Esophagus squamous epithelium (tissue), 5 donors: ENCODE data around the gene SOCS3. TPM values are rescaled to one million over a fixed set of nuclear protein-coding genes. Genes with fewer than 3 reads are reported as not detected.

ENCODE experiments used
- DNase-seq: peaks from one replicate; lab custom pipeline; 2025; lab: John Stamatoyannopoulos, UW
- H3K27ac ChIP-seq, 4 donors: fragments of 200-600 bp; sonication (generic); one replicate each; pipeline ENCODE4 v1.5.1; 2016 to 2019; ENCODE audit warnings: mild to moderate bottlenecking in 1 of 4
- H3K27me3 ChIP-seq, 4 donors: fragments of 200-600 bp; sonication (generic); 1 replicate in 3 of 4; 2 replicates in 1 of 4; pipeline versions ENCODE4 v1.5.1 to v1.6.0; 2017 to 2021; ENCODE audit warnings: antibody characterized with exemption in 1 of 4
- H3K36me3 ChIP-seq, 3 donors: fragments of 200-600 bp; sonication (generic); one replicate each; pipeline ENCODE4 v1.5.1; 2016 to 2019
- H3K4me1 ChIP-seq, 3 donors: fragments of 200-600 bp; sonication (generic); one replicate each; pipeline ENCODE4 v1.5.1; 2017 to 2019
- H3K4me3 ChIP-seq, 4 donors: fragments of 200-600 bp; sonication (generic); 1 replicate in 3 of 4; 2 replicates in 1 of 4; pipeline ENCODE4 v1.5.1; 2016 to 2019; ENCODE audit warnings: mild to moderate bottlenecking in 2 of 4, moderate library complexity in 1 of 4
- H3K9me3 ChIP-seq, 3 donors: fragments of 200-600 bp; sonication (generic); one replicate each; pipeline ENCODE4 v1.5.1; 2016 to 2019
- POLR2A ChIP-seq, 4 donors: fragments of 450-650 bp; IDR thresholded peaks; one replicate each; pipeline ENCODE4 v1.6.1; 2017; ENCODE audit warnings: antibody characterized with exemption in 4 of 4, mild to moderate bottlenecking in 4 of 4, moderate library complexity in 3 of 4
- WGBS, 2 donors: methylation state at CpG; one replicate each; pipeline ENCODE4 v1.1.5; 2018; 5-methylcytosine and 5-hydroxymethylcytosine counted together
- intact Hi-C: fragments of 100-400 bp; cut with DNase I; formaldehyde crosslinking; loops from one replicate; pipeline ENCODE4 v1.15.0; 2022
- total RNA-seq, 4 donors: library from RNA; depleted of rRNA; stranded (reverse); fragments of >200 nt; gene quantifications; one replicate each; pipeline ENCODE4 v1.1.0, GENCODE V29; 2016
- TF ChIP-seq, protein P1 (sequence below), 6 experiments: fragments of 450-650 bp in 4 of 6; fragments of 200-600 bp in 2 of 6; sonication (generic) in 2 of 6; IDR thresholded peaks; one replicate each; pipeline ENCODE4 v1.5.1; 2016 to 2019; ENCODE audit warnings: antibody characterized with exemption in 6 of 6, mild to moderate bottlenecking in 4 of 6, moderate library complexity in 4 of 6
- donor health status: DM: yes; HTN: yes; CAD: no.

Gene SOCS3
- total RNA-seq, 4 donors from 2014 or later: 6.3 to 23.1 (median 17.1) TPM

DNA sequence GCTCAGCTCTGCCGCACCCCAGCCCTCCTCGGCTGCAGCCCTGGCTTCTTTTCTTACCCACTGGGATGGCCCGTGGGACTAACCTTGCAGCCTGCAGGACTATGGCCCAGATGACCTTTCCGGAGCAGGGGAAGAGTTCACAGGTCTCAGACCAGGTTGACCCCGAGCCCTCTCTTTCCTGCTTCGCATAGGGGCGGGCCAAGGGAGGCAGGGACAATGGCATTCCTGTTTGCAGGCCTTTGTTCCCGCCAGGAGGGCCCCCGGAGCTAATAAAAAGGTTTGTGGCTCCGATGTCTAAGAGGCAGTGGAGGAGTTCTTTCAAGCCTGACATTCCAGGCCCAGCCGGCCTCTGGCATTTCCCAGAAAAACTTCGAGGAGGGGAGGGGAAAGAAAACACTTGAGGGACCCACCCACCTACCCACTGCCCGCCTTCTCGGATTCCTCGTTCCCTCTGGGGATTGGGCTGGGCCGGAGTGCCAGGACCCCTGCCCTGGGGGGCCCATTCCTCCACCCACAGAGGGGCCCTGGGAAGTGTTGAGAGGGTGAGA, 5.8 kb upstream of the SOCS3 start:
- TF ChIP-seq, protein P1, sequence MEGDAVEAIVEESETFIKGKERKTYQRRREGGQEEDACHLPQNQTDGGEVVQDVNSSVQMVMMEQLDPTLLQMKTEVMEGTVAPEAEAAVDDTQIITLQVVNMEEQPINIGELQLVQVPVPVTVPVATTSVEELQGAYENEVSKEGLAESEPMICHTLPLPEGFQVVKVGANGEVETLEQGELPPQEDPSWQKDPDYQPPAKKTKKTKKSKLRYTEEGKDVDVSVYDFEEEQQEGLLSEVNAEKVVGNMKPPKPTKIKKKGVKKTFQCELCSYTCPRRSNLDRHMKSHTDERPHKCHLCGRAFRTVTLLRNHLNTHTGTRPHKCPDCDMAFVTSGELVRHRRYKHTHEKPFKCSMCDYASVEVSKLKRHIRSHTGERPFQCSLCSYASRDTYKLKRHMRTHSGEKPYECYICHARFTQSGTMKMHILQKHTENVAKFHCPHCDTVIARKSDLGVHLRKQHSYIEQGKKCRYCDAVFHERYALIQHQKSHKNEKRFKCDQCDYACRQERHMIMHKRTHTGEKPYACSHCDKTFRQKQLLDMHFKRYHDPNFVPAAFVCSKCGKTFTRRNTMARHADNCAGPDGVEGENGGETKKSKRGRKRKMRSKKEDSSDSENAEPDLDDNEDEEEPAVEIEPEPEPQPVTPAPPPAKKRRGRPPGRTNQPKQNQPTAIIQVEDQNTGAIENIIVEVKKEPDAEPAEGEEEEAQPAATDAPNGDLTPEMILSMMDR (IDR thresholded peaks at IDR 0.05): no peak
- TF ChIP-seq POLR2A (IDR thresholded peaks at IDR 0.05): no peak
- Histone ChIP-seq H3K27me3 (peaks cover 0 to 51% (median 0%) of the 10 kb centered on the region in 4 donors), H3K27ac (peak overlapping the region; percentile 36 to 84 (median 70)), H3K4me3 (no peak overlapping the region), H3K4me1 (peaks cover 9 to 29% (median 23%) of the 10 kb centered on the region in 3 donors), H3K36me3 (no peaks in the 10 kb centered on the region), H3K9me3 (no peaks in the 10 kb centered on the region)
- WGBS, 2 donors: 82 to 90% methylated on average over 7 to 13 of the region's 16 CpGs
- intact Hi-C loops: no loop called here
- no peak for DNase-seq

- intact Hi-C loops: loop anchor here (5.0 kb wide), 1 partner anchor 53 kb away; no protein-coding TSS in a partner anchor
- DNase-seq: no peak
These were observed 4.8 kb upstream of the SOCS3 start for GRCh38 chr17:78364436-78365281.

GRCh38 chr17:78362671-78363070, 2.8 kb upstream of the SOCS3 start:
- H3K4me1 ChIP-seq: peaks cover 21 to 56% (median 37%) of the 10 kb centered on the region in 3 donors
- no peak overlapping the region for H3K4me3 ChIP-seq
- no peaks in the 10 kb centered on the region for H3K9me3 ChIP-seq
- peaks cover 0 to 68% (median 0%) of the 10 kb centered on the region in 4 donors for H3K27me3 ChIP-seq
- TF ChIP-seq, protein P1 (IDR thresholded peaks at IDR 0.05): no peak
- TF ChIP-seq POLR2A (IDR thresholded peaks at IDR 0.05): no peak
- H3K27ac ChIP-seq: no peak overlapping the region
- intact Hi-C loops: loop anchor here (5.0 kb wide), 1 partner anchor 55 kb away; no protein-coding TSS in a partner anchor
- DNase-seq: no peak
- peaks cover 3 to 7% (median 6%) of the 10 kb centered on the region in 3 donors for H3K36me3 ChIP-seq
- WGBS, 2 donors: 84% methylated on average over 5 of the region's 7 CpGs

More at GRCh38 chr17:78364436-78365281, 4.8 kb upstream of the SOCS3 start:
- Histone ChIP-seq H3K27me3 (peaks cover 0 to 53% (median 0%) of the 10 kb centered on the region in 4 donors), H3K27ac (peak overlapping the region in 2 of 4 donors; percentile 72 to 84), H3K4me1 (peaks cover 9 to 36% (median 26%) of the 10 kb centered on the region in 3 donors), H3K4me3 (no peak overlapping the region), H3K36me3 (no peaks in the 10 kb centered on the region), H3K9me3 (no peaks in the 10 kb centered on the region)
- WGBS, 2 donors: 62 to 89% methylated on average over 18 to 19 of the region's 26 CpGs
- TF ChIP-seq POLR2A (IDR thresholded peaks at IDR 0.05): no peak
- TF ChIP-seq, protein P1 (IDR thresholded peaks at IDR 0.05): no peak

DNA sequence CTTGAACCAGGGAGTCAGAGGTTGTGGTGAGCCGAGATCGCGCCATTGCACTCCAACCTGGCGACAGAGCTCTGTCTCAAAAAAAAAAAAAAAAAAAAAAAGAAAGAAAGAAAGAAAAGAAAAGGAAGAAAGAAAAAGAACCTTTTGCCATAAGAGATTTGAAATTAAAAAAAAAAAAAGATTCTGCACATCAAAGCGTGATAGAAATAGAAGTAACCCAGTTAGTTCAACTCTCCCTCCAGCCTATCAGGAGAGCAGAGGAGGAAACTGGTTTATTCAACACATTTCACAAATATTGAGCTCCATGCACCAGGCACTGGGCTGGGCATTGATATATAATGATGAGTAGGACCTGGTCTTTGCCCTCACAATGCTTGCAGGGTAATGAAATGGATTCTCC, 2.4 kb upstream of the SOCS3 start:
- intact Hi-C loops: loop anchor here (5.0 kb wide), 1 partner anchor 55 kb away; no protein-coding TSS in a partner anchor
- Histone ChIP-seq H3K27ac (no peak overlapping the region), H3K36me3 (peaks cover 3 to 7% (median 6%) of the 10 kb centered on the region in 3 donors), H3K27me3 (peaks cover 0 to 68% (median 0%) of the 10 kb centered on the region in 4 donors), H3K4me1 (peaks cover 25 to 61% (median 41%) of the 10 kb centered on the region in 3 donors), H3K4me3 (no peak overlapping the region), H3K9me3 (no peaks in the 10 kb centered on the region)
- WGBS, 2 donors: 85 to 97% methylated on average over 1 to 5 of the region's 5 CpGs
- TF ChIP-seq, protein P1 (IDR thresholded peaks at IDR 0.05): no peak
- TF ChIP-seq POLR2A (IDR thresholded peaks at IDR 0.05): no peak
- DNase-seq: no peak
